ENCODE results near the gene LCLAT1. TPM values are rescaled to one million over a fixed set of nuclear protein-coding genes. Genes with fewer than 3 reads are reported as not detected.

The LCLAT1 gene
- total and polyA plus RNA-seq, 2 of the 4 experiments (the other 2 are of a cell fraction): 7.5 to 11.5 TPM

DNA sequence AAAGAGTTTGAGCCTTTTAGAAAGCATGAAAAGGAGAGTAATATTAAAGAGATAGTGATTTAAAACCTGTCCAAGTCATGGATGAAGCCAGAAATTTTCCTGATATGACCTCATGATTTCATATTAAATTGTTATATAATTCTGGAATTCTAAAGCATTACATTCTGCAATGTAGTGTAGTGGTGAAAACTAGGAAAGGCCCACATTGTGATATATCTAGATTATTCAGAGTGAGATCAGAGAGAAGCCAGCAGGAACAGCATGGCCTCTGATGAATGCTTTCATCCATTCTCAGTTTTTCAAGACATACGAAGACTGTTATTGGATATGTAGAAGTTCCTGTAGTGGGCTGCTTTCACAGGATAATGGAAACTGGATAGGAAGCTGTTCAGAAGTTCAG lies 98.8 kb downstream of the LCLAT1 start:
- Histone ChIP-seq H3K36me3 (ENCODE audit: control insufficient read depth, insufficient read depth, low read length) (no peaks in the 10 kb centered on the region), H2BK5ac (ENCODE audit: low read depth, low read length, poor library complexity, severe bottlenecking) (no peak overlapping the region), H3K4me3 (ENCODE audit: insufficient read depth, low read depth, low read length) (no peak overlapping the region), H3K18ac (ENCODE audit: low read depth, low read length) (no peak overlapping the region), H3K23ac (ENCODE audit: low read depth, low read length) (no peak overlapping the region), H3K9me3 (ENCODE audit: control insufficient read depth, insufficient read depth, low read length) (no peaks in the 10 kb centered on the region; the same call in 1 of the 2 replicates), H3K14ac (replicated peaks; ENCODE audit: low read depth, low read length) (no peak overlapping the region), H2AK9ac (replicated peaks; ENCODE audit: low read depth, low read length, poor library complexity) (no peak overlapping the region), H2AFZ (replicated peaks; ENCODE audit: low read length, poor library complexity) (no peak overlapping the region), H3K79me1 (ENCODE audit: low read depth in 1 of 2, low read length in 2 of 2) (peaks cover 5 to 9% of the 10 kb centered on the region in 2 experiments; a peak in 2 of 4 replicates), H2AK5ac (ENCODE audit: low read depth, low read length) (no peak overlapping the region), H3K27ac (ENCODE audit: insufficient read depth, low read length) (no peak overlapping the region), H4K8ac (ENCODE audit: low read depth in 2 of 2, low read length in 2 of 2) (no peak overlapping the region), H4K20me1 (ENCODE audit: insufficient read depth, low read length) (no peaks in the 10 kb centered on the region), H3K56ac (ENCODE audit: extremely low read depth, insufficient read depth, low read length) (no peak overlapping the region), H2BK20ac (ENCODE audit: low read depth, low read length) (no peak overlapping the region), H3K27me3 (ENCODE audit: control insufficient read depth, insufficient read depth, low read length) (no peaks in the 10 kb centered on the region), H3K9ac (ENCODE audit: low read depth, low read length) (no peak overlapping the region), H2BK15ac (ENCODE audit: low read depth, low read length) (no peak overlapping the region), H3K4me2 (ENCODE audit: low read depth, low read length) (no peak overlapping the region), H3K4ac (ENCODE audit: low read depth, low read length) (no peak overlapping the region), H4K5ac (ENCODE audit: low read depth, low read length) (no peak overlapping the region), H2BK120ac (ENCODE audit: low read depth, low read length) (no peak overlapping the region), H3K4me1 (ENCODE audit: control insufficient read depth, insufficient read depth, low read length) (peaks cover 5% of the 10 kb centered on the region), H3K9me1 (ENCODE audit: insufficient read depth, low read length) (no peaks in the 10 kb centered on the region), H4K91ac (ENCODE audit: insufficient read depth, low read depth, low read length) (no peak overlapping the region)
- POLR2A ChIA-PET (ENCODE audit: unreplicated experiment): no interaction called here
- WGBS, 2 experiments (ENCODE audit: extremely low coverage in 2 of 2, insufficient read length in 1 of 2): no CpG with 5 or more reads among the region's 1 CpG
- no peak for DNase-seq
- dilution Hi-C loops (cut with HindIII; ENCODE audit: low sequenced_read_pairs, unreplicated experiment): no loop called here
- no TSS peak for BruUV-seq (replicated peaks)
- CTCF ChIA-PET: no interaction called here
- intact Hi-C loops (cut with micrococcal nuclease): no loop called here
- in situ Hi-C loops (cut with MboI; ENCODE audit: low sequenced_read_pairs): no loop called here
- no peak for ATAC-seq (ENCODE audit: low read depth)
- TF ChIP-seq MXI1 (IDR thresholded peaks at IDR 0.05; ENCODE audit: borderline replicate concordance, low read depth, low read length): no peak
- TF ChIP-seq SMC3 (IDR thresholded peaks at IDR 0.05; ENCODE audit: low read depth, low read length): no peak
- TF ChIP-seq RFX5 (IDR thresholded peaks at IDR 0.05; ENCODE audit: low read depth, low read length): no peak
- TF ChIP-seq, protein P1, sequence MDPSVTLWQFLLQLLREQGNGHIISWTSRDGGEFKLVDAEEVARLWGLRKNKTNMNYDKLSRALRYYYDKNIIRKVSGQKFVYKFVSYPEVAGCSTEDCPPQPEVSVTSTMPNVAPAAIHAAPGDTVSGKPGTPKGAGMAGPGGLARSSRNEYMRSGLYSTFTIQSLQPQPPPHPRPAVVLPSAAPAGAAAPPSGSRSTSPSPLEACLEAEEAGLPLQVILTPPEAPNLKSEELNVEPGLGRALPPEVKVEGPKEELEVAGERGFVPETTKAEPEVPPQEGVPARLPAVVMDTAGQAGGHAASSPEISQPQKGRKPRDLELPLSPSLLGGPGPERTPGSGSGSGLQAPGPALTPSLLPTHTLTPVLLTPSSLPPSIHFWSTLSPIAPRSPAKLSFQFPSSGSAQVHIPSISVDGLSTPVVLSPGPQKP (IDR thresholded peaks at IDR 0.05; ENCODE audit: borderline replicate concordance, low read depth, low read length): no peak
- TF ChIP-seq MAZ (IDR thresholded peaks at IDR 0.05; ENCODE audit: borderline replicate concordance, low read depth, low read length): no peak
- TF ChIP-seq BHLHE40 (IDR thresholded peaks at IDR 0.05; ENCODE audit: low read depth, low read length): no peak
- TF ChIP-seq, protein P2, sequence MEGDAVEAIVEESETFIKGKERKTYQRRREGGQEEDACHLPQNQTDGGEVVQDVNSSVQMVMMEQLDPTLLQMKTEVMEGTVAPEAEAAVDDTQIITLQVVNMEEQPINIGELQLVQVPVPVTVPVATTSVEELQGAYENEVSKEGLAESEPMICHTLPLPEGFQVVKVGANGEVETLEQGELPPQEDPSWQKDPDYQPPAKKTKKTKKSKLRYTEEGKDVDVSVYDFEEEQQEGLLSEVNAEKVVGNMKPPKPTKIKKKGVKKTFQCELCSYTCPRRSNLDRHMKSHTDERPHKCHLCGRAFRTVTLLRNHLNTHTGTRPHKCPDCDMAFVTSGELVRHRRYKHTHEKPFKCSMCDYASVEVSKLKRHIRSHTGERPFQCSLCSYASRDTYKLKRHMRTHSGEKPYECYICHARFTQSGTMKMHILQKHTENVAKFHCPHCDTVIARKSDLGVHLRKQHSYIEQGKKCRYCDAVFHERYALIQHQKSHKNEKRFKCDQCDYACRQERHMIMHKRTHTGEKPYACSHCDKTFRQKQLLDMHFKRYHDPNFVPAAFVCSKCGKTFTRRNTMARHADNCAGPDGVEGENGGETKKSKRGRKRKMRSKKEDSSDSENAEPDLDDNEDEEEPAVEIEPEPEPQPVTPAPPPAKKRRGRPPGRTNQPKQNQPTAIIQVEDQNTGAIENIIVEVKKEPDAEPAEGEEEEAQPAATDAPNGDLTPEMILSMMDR (conservative IDR thresholded peaks at IDR 0.05; ENCODE audit: low read depth, low read length): no peak
- no peak for TF ChIP-seq RAD21 (IDR thresholded peaks at IDR 0.05; ENCODE audit: low read length)
- TF ChIP-seq CEBPB (IDR thresholded peaks at IDR 0.05; ENCODE audit: low read depth, low read length): no peak
- no peak for TF ChIP-seq FOS (IDR thresholded peaks at IDR 0.05; ENCODE audit: low read depth, low read length)
- TF ChIP-seq POLR2A (IDR thresholded peaks at IDR 0.05; ENCODE audit: low read depth, low read length): no peak
- TF ChIP-seq, protein P3, sequence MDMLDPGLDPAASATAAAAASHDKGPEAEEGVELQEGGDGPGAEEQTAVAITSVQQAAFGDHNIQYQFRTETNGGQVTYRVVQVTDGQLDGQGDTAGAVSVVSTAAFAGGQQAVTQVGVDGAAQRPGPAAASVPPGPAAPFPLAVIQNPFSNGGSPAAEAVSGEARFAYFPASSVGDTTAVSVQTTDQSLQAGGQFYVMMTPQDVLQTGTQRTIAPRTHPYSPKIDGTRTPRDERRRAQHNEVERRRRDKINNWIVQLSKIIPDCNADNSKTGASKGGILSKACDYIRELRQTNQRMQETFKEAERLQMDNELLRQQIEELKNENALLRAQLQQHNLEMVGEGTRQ (IDR thresholded peaks at IDR 0.05; ENCODE audit: low read depth, low read length): no peak
